AG09309 (cell line): Measurements from ENCODE around the gene RAX2.
A peak's percentile ranks its signal among the peaks of the same experiment; 100 is the strongest.
"Not testable (repeated sequence)": the region's sequence is repeated elsewhere in the genome, so short reads cannot be mapped to it uniquely, and the experiment has no call there.

Source experiments
- DNase-seq: peaks from one replicate; pipeline ENCODE4 v3.0.0-alpha.2; 2010; ENCODE audit warnings: low read depth
- H3K4me3 ChIP-seq: 2 replicates; pipeline ENCODE4 v1.5.1; 2011; ENCODE audit warnings: mild to moderate bottlenecking, low read depth, low read length, moderate library complexity; ENCODE audit not compliant: control insufficient read depth
- CTCF ChIP-seq: IDR thresholded peaks from 2 replicates; pipeline ENCODE4 v1.5.1; 2011; ENCODE audit warnings: mild to moderate bottlenecking, low read depth, low read length, inconsistent platforms; ENCODE audit not compliant: insufficient read depth, control insufficient read depth; ENCODE audit errors: missing control alignments

RAX2 gene

GRCh38 chr19:3760871-3761361, 11.1 kb downstream of the RAX2 start:
- no peak for DNase-seq
- peak overlapping the region; percentile 72 for H3K4me3 ChIP-seq
- TF ChIP-seq CTCF = no peak

- TF ChIP-seq CTCF = no peak
- DNase-seq = no peak
- H3K4me3 ChIP-seq = no peak overlapping the region
Measured at GRCh38 chr19:3759482-3760254, 12.4 kb downstream of the RAX2 start.

GRCh38 chr19:3758297-3758696, 13.7 kb downstream of the RAX2 start:
- not testable (repeated sequence) for H3K4me3 ChIP-seq, DNase-seq

- H3K4me3 ChIP-seq, DNase-seq: not testable (repeated sequence)
Measured at GRCh38 chr19:3757705-3758104, 14.3 kb downstream of the RAX2 start.

- TF ChIP-seq CTCF = no peak
- DNase-seq = no peak
- H3K4me3 ChIP-seq = no peak overlapping the region
Measured at GRCh38 chr19:3753631-3754410, 18.2 kb downstream of the RAX2 start.

- TF ChIP-seq CTCF = no peak
- DNase-seq = no peak
- no peak overlapping the region for H3K4me3 ChIP-seq
Measured at GRCh38 chr19:3752492-3752891, 19.5 kb downstream of the RAX2 start.

GRCh38 chr19:3751236-3751635, 20.8 kb downstream of the RAX2 start:
- no peak overlapping the region for H3K4me3 ChIP-seq
- no peak for DNase-seq
- no peak for TF ChIP-seq CTCF

- TF ChIP-seq CTCF = no peak
- H3K4me3 ChIP-seq = no peak overlapping the region
- DNase-seq = no peak
Measured at GRCh38 chr19:3750211-3750610, 21.8 kb downstream of the RAX2 start.
